Right lobe of liver (tissue), 6 donors: ENCODE results near the gene LBX2. TPM values are rescaled to one million over a fixed set of nuclear protein-coding genes. Genes with fewer than 3 reads are reported as not detected.

Experiments used
- ATAC-seq, 4 donors: fragments of 200-7000 bp; cut with Tn5 transposase; one replicate each; pipeline ENCODE4 v1.9.1; 2020; ENCODE audit warnings: mild to moderate bottlenecking in 4 of 4, moderate library complexity in 4 of 4
- DNase-seq, 3 donors: peaks; one replicate each; pipeline ENCODE4 v3.0.0-alpha.2; 2020
- H3K27ac ChIP-seq, 3 donors: fragments of 200-600 bp; one replicate each; pipeline ENCODE4 v1.8.0; 2022
- H3K27me3 ChIP-seq, 2 donors: fragments of 200-600 bp; one replicate each; pipeline ENCODE4 v1.8.0; 2022
- H3K36me3 ChIP-seq, 4 donors: fragments of 200-600 bp; sonication (generic) in 1 of 4; one replicate each; pipeline versions ENCODE4 v1.5.1 to v1.8.0; 2017 to 2022; ENCODE audit warnings: control low read depth in 1 of 4
- H3K4me1 ChIP-seq, 4 donors: fragments of 200-600 bp; sonication (generic) in 1 of 4; one replicate each; pipeline versions ENCODE4 v1.5.1 to v1.8.0; 2017 to 2022; ENCODE audit warnings: control low read depth in 1 of 4
- H3K4me3 ChIP-seq, 3 donors: fragments of 200-600 bp; one replicate each; pipeline ENCODE4 v1.8.0; 2022
- H3K9me3 ChIP-seq, 4 donors: fragments of 200-600 bp; sonication (generic) in 1 of 4; one replicate each; pipeline versions ENCODE4 v1.5.1 to v1.8.0; 2017 to 2022; ENCODE audit warnings: control low read depth in 1 of 4
- CTCF ChIP-seq, 4 donors: fragments of 200-600 bp in 3 of 4; fragments of 450-650 bp in 1 of 4; IDR thresholded peaks; one replicate each; pipeline versions ENCODE4 v1.5.1 to v1.8.0; 2016 to 2022; ENCODE audit warnings: antibody characterized with exemption in 4 of 4, mild to moderate bottlenecking in 2 of 4
- POLR2A ChIP-seq: fragments of 450-650 bp; IDR thresholded peaks from one replicate; pipeline ENCODE4 v1.6.1; 2017; ENCODE audit warnings: antibody characterized with exemption, mild to moderate bottlenecking
- WGBS: methylation state at CpG from one replicate; pipeline ENCODE4 v1.1.6; 2018; ENCODE audit warnings: low coverage, low lambda C conversion rate; ENCODE audit not compliant: insufficient coverage; ENCODE audit errors: missing lambda C conversion rate; 5-methylcytosine and 5-hydroxymethylcytosine counted together
- intact Hi-C, 2 donors: fragments of 100-400 bp; cut with DNase I; formaldehyde crosslinking; loops; one replicate each; pipeline versions ENCODE4 v1.11.2 to v1.14.1; 2022
- total RNA-seq, 6 experiments: library from RNA; depleted of rRNA in 2 of 6; stranded (reverse); fragments of >200 nt in 2 of 6; fragmentation: NEBNext Ultra II Directional in 3 of 6; extraction: Animal tissue kit (Norgen Biotek cat#: 25700) in 3 of 6; gene quantifications; one replicate each; pipeline versions ENCODE4 v1.1.0 to v1.2.4, GENCODE V29; 2016 to 2023
- donor health status: DM: no; HTN: yes; CAD: no.
- donor health status: DM: no; HTN: no; CAD: no.
- donor health status: DM: no; HTN: no; CAD: no.
- donor health status: DM: no; HTN: yes; CAD: no.
- donor health status: DM: no; HTN: yes; CAD: no.

Gene LBX2
- total RNA-seq, 6 experiments from 2014 or later = 1.4 to 8.4 (median 5.8) TPM

- Histone ChIP-seq H3K27ac (no peak overlapping the region), H3K4me3 (no peak overlapping the region), H3K4me1 (peaks cover 0 to 19% (median 6%) of the 10 kb centered on the region in 4 donors), H3K9me3 (no peaks in the 10 kb centered on the region), H3K36me3 (peaks cover 0 to 16% (median 4%) of the 10 kb centered on the region in 4 donors), H3K27me3 (no peaks in the 10 kb centered on the region)
- intact Hi-C loops = no loop called here
- ATAC-seq = no peak
- TF ChIP-seq CTCF (IDR thresholded peaks at IDR 0.05) = peak in 3 of 4 donors; percentile 40 to 49 (median 41)
- TF ChIP-seq POLR2A = no peak
- no peak for DNase-seq
These were observed 32.8 kb upstream of the LBX2 start for GRCh38 chr2:74532222-74532621.

GRCh38 chr2:74531666-74532065 lies 32.3 kb upstream of the LBX2 start:
- Histone ChIP-seq H3K4me3 (no peak overlapping the region), H3K9me3 (no peaks in the 10 kb centered on the region), H3K27ac (no peak overlapping the region), H3K36me3 (peaks cover 0 to 20% (median 6%) of the 10 kb centered on the region in 4 donors), H3K27me3 (no peaks in the 10 kb centered on the region), H3K4me1 (peaks cover 0 to 19% (median 6%) of the 10 kb centered on the region in 4 donors)
- no peak for TF ChIP-seq POLR2A
- no peak for TF ChIP-seq CTCF (IDR thresholded peaks at IDR 0.05)
- intact Hi-C loops = no loop called here
- 59% methylated on average over 5 of the region's 7 CpGs for WGBS
- ATAC-seq = no peak
- no peak for DNase-seq

- WGBS = 4% methylated on average over 35 of the region's 54 CpGs
- peaks cover 0 to 29% (median 9%) of the 10 kb centered on the region in 4 donors for H3K36me3 ChIP-seq
- H3K27me3 ChIP-seq = no peaks in the 10 kb centered on the region
- peak in 1 of 3 donors; percentile 48 for DNase-seq
- no peaks in the 10 kb centered on the region for H3K9me3 ChIP-seq
- ATAC-seq = peak; percentile 6 to 24 (median 16)
- H3K27ac ChIP-seq = peak overlapping the region; percentile 68 to 77 (median 76)
- H3K4me1 ChIP-seq = peaks cover 0 to 19% (median 6%) of the 10 kb centered on the region in 4 donors
- intact Hi-C loops = no loop called here
- peak overlapping the region; percentile 78 to 98 (median 97) for H3K4me3 ChIP-seq
- TF ChIP-seq POLR2A (no peak), CTCF (IDR thresholded peaks at IDR 0.05) (no peak)
These were observed 31.1 kb upstream of the LBX2 start for GRCh38 chr2:74530239-74531187.

- 0% methylated on average over 15 of the region's 87 CpGs for WGBS
- peak within 1 kb of the TSS; percentile 68 to 77 (median 76) for H3K27ac ChIP-seq
- peak; percentile 99 to 100 (median 100) for DNase-seq
- H3K36me3 ChIP-seq = peaks cover 0 to 29% (median 9%) of the 10 kb centered on the region in 4 donors
- peak; percentile 93 to 96 (median 94) for ATAC-seq
- no peaks in the 10 kb centered on the region for H3K9me3 ChIP-seq
- peak within 1 kb of the TSS; percentile 78 to 98 (median 97) for H3K4me3 ChIP-seq
- peaks cover 0 to 19% (median 6%) of the 10 kb centered on the region in 4 donors for H3K4me1 ChIP-seq
- TF ChIP-seq CTCF (IDR thresholded peaks at IDR 0.05) (peak in 1 of 4 donors; percentile 6), POLR2A (peak; percentile 74)
- no peaks in the 10 kb centered on the region for H3K27me3 ChIP-seq
- intact Hi-C loops = loop anchor here in 1 of 2 donors (5.0 kb wide), 1 partner anchor 42 kb away; no protein-coding TSS in a partner anchor
These were observed 30.2 kb upstream of the LBX2 start, which contains the start of the genes AUP1 and HTRA2 for GRCh38 chr2:74529357-74530238. Gene AUP1 (minus strand): TSS chr2:74529706. CDS start chr2:74529629, 77 bp downstream. Gene HTRA2 (plus strand): TSS chr2:74529933. CDS start chr2:74530007, 74 bp downstream.
